ENCODE measurements around the gene DYSF.

The DYSF gene

DNA sequence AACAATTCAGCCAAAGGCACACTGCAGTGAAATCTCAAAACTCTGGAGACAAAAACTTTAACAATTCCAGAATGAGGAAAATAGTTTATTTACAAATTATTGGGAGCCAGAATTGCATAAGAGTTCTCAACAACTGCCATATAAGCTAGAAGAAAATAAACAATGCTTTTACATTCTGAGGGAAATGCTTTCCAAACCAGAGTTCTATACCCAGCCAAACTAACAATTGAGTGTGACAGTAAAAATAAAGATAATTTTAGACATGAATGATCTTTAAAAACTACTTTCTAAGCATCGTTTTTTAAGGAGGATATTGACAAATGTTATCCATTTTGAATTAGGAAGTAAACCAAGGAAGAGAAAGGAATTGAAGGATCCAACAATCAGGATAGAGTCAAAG lies 271.4 kb downstream of the DYSF start:
- TF ChIP-seq SETDB1 (IDR thresholded peaks at IDR 0.05; ENCODE audit: insufficient read length, low read length) (peak; percentile 47), IKZF3 (tag by site-specific recombination; IDR thresholded peaks at IDR 0.05) (no peak), ZNF221 (tag by site-specific recombination; IDR thresholded peaks at IDR 0.05; ENCODE audit: borderline replicate concordance) (no peak)
- TF ChIP-seq, protein P1, sequence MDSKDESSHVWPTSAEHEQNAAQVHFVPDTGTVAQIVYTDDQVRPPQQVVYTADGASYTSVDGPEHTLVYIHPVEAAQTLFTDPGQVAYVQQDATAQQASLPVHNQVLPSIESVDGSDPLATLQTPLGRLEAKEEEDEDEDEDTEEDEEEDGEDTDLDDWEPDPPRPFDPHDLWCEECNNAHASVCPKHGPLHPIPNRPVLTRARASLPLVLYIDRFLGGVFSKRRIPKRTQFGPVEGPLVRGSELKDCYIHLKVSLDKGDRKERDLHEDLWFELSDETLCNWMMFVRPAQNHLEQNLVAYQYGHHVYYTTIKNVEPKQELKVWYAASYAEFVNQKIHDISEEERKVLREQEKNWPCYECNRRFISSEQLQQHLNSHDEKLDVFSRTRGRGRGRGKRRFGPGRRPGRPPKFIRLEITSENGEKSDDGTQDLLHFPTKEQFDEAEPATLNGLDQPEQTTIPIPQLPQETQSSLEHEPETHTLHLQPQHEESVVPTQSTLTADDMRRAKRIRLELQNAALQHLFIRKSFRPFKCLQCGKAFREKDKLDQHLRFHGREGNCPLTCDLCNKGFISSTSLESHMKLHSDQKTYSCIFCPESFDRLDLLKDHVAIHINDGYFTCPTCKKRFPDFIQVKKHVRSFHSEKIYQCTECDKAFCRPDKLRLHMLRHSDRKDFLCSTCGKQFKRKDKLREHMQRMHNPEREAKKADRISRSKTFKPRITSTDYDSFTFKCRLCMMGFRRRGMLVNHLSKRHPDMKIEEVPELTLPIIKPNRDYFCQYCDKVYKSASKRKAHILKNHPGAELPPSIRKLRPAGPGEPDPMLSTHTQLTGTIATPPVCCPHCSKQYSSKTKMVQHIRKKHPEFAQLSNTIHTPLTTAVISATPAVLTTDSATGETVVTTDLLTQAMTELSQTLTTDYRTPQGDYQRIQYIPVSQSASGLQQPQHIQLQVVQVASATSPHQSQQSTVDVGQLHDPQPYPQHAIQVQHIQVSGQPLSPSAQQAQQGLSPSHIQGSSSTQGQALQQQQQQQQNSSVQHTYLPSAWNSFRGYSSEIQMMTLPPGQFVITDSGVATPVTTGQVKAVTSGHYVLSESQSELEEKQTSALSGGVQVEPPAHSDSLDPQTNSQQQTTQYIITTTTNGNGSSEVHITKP (tag by site-specific recombination; IDR thresholded peaks at IDR 0.05), result no peak
- CTCF ChIA-PET, result no interaction called here
- H3K36me3 ChIP-seq (ENCODE audit: control insufficient read depth in 2 of 2, insufficient read depth in 1 of 2, low read length in 2 of 2), result no peaks in the 10 kb centered on the region
- no peaks in the 10 kb centered on the region for H3K4me1 ChIP-seq (ENCODE audit: control insufficient read depth, insufficient read depth, low read length)
- no peak overlapping the region for H3K4me3 ChIP-seq (ENCODE audit: low read depth, low read length)
- H3K9me3 ChIP-seq (ENCODE audit: control insufficient read depth, insufficient read depth, low read depth, low read length), result no peaks in the 10 kb centered on the region; the same call in 1 of the 2 replicates
- no peak overlapping the region for H3K27ac ChIP-seq (ENCODE audit: extremely low read depth, low read depth, low read length)
- POLR2A ChIA-PET, result no interaction called here

DNA sequence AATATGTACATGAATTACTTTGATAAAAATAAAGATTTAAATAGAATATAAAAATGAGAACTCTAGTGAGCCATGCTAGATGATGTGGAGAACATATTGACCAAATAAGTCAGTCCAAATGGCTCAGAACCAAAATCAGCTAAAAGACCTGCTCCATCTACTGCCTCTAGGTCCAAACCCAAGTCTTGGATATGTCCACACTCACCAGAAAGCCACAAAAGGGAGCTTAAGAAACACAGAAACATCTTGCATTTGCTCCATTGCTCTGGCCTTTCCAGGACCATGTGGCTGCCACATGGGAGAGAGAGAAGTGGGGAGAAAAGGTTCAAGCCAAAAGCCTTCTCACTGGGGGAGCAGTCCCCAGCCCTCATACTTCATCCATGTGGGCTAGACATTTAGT lies 272.5 kb downstream of the DYSF start:
- POLR2A ChIA-PET, result no interaction called here
- Histone ChIP-seq H3K4me1 (ENCODE audit: control insufficient read depth, insufficient read depth, low read length) (no peaks in the 10 kb centered on the region), H3K36me3 (ENCODE audit: control insufficient read depth in 2 of 2, insufficient read depth in 1 of 2, low read length in 2 of 2) (no peaks in the 10 kb centered on the region), H3K9me3 (ENCODE audit: control insufficient read depth, insufficient read depth, low read depth, low read length) (no peaks in the 10 kb centered on the region; the same call in 1 of the 2 replicates), H3K4me3 (ENCODE audit: low read depth, low read length) (no peak overlapping the region), H3K27ac (ENCODE audit: extremely low read depth, low read depth, low read length) (no peak overlapping the region)
- TF ChIP-seq ZNF157 (tag by site-specific recombination; IDR thresholded peaks at IDR 0.05) (no peak), SETDB1 (IDR thresholded peaks at IDR 0.05; ENCODE audit: insufficient read length, low read length) (no peak), ZBTB21 (tag by site-specific recombination; IDR thresholded peaks at IDR 0.05) (no peak), ZNF791 (tag by site-specific recombination; IDR thresholded peaks at IDR 0.05) (no peak), ZNF223 (tag by site-specific recombination; IDR thresholded peaks at IDR 0.05) (no peak), ZBTB8A (tag by site-specific recombination; IDR thresholded peaks at IDR 0.05) (no peak), ZNF426 (tag by site-specific recombination; IDR thresholded peaks at IDR 0.05) (no peak), ZNF202 (tag by site-specific recombination; IDR thresholded peaks at IDR 0.05; ENCODE audit: borderline replicate concordance) (no peak), ZBTB1 (tag by site-specific recombination; IDR thresholded peaks at IDR 0.05) (no peak)
- TF ChIP-seq, protein P2, sequence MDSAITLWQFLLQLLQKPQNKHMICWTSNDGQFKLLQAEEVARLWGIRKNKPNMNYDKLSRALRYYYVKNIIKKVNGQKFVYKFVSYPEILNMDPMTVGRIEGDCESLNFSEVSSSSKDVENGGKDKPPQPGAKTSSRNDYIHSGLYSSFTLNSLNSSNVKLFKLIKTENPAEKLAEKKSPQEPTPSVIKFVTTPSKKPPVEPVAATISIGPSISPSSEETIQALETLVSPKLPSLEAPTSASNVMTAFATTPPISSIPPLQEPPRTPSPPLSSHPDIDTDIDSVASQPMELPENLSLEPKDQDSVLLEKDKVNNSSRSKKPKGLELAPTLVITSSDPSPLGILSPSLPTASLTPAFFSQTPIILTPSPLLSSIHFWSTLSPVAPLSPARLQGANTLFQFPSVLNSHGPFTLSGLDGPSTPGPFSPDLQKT (IDR thresholded peaks at IDR 0.05; ENCODE audit: borderline replicate concordance, low read depth, low read length), result no peak
- TF ChIP-seq, protein P3, sequence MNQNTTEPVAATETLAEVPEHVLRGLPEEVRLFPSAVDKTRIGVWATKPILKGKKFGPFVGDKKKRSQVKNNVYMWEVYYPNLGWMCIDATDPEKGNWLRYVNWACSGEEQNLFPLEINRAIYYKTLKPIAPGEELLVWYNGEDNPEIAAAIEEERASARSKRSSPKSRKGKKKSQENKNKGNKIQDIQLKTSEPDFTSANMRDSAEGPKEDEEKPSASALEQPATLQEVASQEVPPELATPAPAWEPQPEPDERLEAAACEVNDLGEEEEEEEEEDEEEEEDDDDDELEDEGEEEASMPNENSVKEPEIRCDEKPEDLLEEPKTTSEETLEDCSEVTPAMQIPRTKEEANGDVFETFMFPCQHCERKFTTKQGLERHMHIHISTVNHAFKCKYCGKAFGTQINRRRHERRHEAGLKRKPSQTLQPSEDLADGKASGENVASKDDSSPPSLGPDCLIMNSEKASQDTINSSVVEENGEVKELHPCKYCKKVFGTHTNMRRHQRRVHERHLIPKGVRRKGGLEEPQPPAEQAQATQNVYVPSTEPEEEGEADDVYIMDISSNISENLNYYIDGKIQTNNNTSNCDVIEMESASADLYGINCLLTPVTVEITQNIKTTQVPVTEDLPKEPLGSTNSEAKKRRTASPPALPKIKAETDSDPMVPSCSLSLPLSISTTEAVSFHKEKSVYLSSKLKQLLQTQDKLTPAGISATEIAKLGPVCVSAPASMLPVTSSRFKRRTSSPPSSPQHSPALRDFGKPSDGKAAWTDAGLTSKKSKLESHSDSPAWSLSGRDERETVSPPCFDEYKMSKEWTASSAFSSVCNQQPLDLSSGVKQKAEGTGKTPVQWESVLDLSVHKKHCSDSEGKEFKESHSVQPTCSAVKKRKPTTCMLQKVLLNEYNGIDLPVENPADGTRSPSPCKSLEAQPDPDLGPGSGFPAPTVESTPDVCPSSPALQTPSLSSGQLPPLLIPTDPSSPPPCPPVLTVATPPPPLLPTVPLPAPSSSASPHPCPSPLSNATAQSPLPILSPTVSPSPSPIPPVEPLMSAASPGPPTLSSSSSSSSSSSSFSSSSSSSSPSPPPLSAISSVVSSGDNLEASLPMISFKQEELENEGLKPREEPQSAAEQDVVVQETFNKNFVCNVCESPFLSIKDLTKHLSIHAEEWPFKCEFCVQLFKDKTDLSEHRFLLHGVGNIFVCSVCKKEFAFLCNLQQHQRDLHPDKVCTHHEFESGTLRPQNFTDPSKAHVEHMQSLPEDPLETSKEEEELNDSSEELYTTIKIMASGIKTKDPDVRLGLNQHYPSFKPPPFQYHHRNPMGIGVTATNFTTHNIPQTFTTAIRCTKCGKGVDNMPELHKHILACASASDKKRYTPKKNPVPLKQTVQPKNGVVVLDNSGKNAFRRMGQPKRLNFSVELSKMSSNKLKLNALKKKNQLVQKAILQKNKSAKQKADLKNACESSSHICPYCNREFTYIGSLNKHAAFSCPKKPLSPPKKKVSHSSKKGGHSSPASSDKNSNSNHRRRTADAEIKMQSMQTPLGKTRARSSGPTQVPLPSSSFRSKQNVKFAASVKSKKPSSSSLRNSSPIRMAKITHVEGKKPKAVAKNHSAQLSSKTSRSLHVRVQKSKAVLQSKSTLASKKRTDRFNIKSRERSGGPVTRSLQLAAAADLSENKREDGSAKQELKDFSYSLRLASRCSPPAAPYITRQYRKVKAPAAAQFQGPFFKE (tag by site-specific recombination; IDR thresholded peaks at IDR 0.05; ENCODE audit: borderline replicate concordance), result no peak
- TF ChIP-seq, protein P4, sequence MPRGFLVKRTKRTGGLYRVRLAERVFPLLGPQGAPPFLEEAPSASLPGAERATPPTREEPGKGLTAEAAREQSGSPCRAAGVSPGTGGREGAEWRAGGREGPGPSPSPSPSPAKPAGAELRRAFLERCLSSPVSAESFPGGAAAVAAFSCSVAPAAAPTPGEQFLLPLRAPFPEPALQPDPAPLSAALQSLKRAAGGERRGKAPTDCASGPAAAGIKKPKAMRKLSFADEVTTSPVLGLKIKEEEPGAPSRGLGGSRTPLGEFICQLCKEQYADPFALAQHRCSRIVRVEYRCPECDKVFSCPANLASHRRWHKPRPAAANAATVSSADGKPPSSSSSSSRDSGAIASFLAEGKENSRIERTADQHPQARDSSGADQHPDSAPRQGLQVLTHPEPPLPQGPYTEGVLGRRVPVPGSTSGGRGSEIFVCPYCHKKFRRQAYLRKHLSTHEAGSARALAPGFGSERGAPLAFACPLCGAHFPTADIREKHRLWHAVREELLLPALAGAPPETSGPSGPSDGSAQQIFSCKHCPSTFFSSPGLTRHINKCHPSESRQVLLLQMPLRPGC (tag by site-specific recombination; IDR thresholded peaks at IDR 0.05), result no peak
- TF ChIP-seq, protein P5, sequence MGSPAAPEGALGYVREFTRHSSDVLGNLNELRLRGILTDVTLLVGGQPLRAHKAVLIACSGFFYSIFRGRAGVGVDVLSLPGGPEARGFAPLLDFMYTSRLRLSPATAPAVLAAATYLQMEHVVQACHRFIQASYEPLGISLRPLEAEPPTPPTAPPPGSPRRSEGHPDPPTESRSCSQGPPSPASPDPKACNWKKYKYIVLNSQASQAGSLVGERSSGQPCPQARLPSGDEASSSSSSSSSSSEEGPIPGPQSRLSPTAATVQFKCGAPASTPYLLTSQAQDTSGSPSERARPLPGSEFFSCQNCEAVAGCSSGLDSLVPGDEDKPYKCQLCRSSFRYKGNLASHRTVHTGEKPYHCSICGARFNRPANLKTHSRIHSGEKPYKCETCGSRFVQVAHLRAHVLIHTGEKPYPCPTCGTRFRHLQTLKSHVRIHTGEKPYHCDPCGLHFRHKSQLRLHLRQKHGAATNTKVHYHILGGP (tag by site-specific recombination; IDR thresholded peaks at IDR 0.05), result no peak
- TF ChIP-seq, protein P6, sequence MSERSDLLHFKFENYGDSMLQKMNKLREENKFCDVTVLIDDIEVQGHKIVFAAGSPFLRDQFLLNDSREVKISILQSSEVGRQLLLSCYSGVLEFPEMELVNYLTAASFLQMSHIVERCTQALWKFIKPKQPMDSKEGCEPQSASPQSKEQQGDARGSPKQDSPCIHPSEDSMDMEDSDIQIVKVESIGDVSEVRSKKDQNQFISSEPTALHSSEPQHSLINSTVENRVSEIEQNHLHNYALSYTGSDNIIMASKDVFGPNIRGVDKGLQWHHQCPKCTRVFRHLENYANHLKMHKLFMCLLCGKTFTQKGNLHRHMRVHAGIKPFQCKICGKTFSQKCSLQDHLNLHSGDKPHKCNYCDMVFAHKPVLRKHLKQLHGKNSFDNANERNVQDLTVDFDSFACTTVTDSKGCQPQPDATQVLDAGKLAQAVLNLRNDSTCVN (tag by site-specific recombination; optimal IDR thresholded peaks at IDR 0.05), result no peak
- CTCF ChIA-PET, result no interaction called here

All from HEK293 (cell line).